PC-9 (cell line): ENCODE measurements around the gene SGSM1.
"Not testable (repeated sequence)": the region's sequence is repeated elsewhere in the genome, so short reads cannot be mapped to it uniquely, and the experiment has no call there.

Experiments
- EZH2 ChIP-seq: fragments of 200-600 bp; sonication (generic); IDR thresholded peaks from 2 replicates; pipeline ENCODE4 v1.8.0; 2017; ENCODE audit warnings: antibody characterized with exemption, low read depth
- TF ChIP-seq, protein P1 (sequence below): fragments of 200-600 bp; sonication (generic); conservative IDR thresholded peaks from 2 replicates; pipeline ENCODE4 v1.6.1; 2017; ENCODE audit warnings: mixed run types, antibody characterized with exemption, mild to moderate bottlenecking, moderate library complexity

DNA sequence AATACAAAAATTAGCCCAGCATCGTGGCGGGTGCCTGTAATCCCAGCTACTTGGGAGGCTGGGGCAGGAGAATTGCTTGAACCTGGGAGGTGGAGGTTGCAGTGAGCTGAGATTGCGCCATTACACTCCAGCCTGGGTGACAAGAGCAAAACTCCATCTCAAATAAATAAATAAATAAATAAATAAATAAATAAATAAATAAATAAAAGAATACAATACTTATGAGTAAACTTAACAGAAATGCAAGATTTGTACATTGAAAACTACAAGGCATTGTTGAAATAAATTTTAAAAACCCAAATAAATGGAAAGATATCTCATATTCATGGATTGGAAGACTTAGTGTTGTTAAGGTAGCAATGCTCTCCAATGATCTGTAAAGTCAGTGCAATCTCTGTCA is 101.1 kb downstream of the SGSM1 start:
- TF ChIP-seq, protein P1, sequence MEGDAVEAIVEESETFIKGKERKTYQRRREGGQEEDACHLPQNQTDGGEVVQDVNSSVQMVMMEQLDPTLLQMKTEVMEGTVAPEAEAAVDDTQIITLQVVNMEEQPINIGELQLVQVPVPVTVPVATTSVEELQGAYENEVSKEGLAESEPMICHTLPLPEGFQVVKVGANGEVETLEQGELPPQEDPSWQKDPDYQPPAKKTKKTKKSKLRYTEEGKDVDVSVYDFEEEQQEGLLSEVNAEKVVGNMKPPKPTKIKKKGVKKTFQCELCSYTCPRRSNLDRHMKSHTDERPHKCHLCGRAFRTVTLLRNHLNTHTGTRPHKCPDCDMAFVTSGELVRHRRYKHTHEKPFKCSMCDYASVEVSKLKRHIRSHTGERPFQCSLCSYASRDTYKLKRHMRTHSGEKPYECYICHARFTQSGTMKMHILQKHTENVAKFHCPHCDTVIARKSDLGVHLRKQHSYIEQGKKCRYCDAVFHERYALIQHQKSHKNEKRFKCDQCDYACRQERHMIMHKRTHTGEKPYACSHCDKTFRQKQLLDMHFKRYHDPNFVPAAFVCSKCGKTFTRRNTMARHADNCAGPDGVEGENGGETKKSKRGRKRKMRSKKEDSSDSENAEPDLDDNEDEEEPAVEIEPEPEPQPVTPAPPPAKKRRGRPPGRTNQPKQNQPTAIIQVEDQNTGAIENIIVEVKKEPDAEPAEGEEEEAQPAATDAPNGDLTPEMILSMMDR, result not testable (repeated sequence)
- not testable (repeated sequence) for TF ChIP-seq EZH2
